ENCODE measurements around the gene RNLS.

GRCh38 chr10:88431103-88431502 is 152.0 kb downstream of the RNLS start:
- TF ChIP-seq CTCF (IDR thresholded peaks at IDR 0.05) (no peak), POLR2A (IDR thresholded peaks at IDR 0.05) (no peak)

Measured in thyroid gland (tissue), 4 donors.